ENCODE results near the gene MAZ. TPM values are rescaled to one million over a fixed set of nuclear protein-coding genes. Genes with fewer than 3 reads are reported as not detected.
A peak's percentile ranks its signal among the peaks of the same experiment; 100 is the strongest.

Gene MAZ
- total and polyA plus RNA-seq, 2 of the 13 experiments (the other 11 are each of a cell fraction or from before 2014, with no cell fraction given): 203 to 277 TPM

- TF ChIP-seq ZNF318 (CRISPR knock-in tag; IDR thresholded peaks at IDR 0.05): no peak
- TF ChIP-seq ZNF749 (CRISPR knock-in tag; IDR thresholded peaks at IDR 0.05; ENCODE audit: borderline replicate concordance): no peak
- no peak for TF ChIP-seq ADNP (CRISPR knock-in tag; IDR thresholded peaks at IDR 0.05)
- no peak for TF ChIP-seq MXD3 (CRISPR knock-in tag; IDR thresholded peaks at IDR 0.05)
- no peak for TF ChIP-seq KDM5B (CRISPR knock-in tag; IDR thresholded peaks at IDR 0.05; ENCODE audit: borderline replicate concordance)
- no peak for TF ChIP-seq ZNF512B (CRISPR knock-in tag; IDR thresholded peaks at IDR 0.05; ENCODE audit: borderline replicate concordance)
- TF ChIP-seq ZNF317 (CRISPR knock-in tag; IDR thresholded peaks at IDR 0.05): no peak
- TF ChIP-seq SP5 (CRISPR knock-in tag; IDR thresholded peaks at IDR 0.05; ENCODE audit: borderline replicate concordance, low read depth): no peak; the same call in 1 of the 2 replicates
- 0 out of 2 replicates have a peak, but pooled peaks have one; percentile 92 for TF ChIP-seq FOXO4 (CRISPR knock-in tag; conservative IDR thresholded peaks at IDR 0.05)
- peak; percentile 80; the same call in 1 of the 2 replicates for TF ChIP-seq MTERF4 (CRISPR knock-in tag; IDR thresholded peaks at IDR 0.05)
- TF ChIP-seq NFATC3 (CRISPR knock-in tag; IDR thresholded peaks at IDR 0.05): no peak
- no peak for TF ChIP-seq RAD21 (CRISPR knock-in tag; IDR thresholded peaks at IDR 0.05)
These were observed 1.7 kb upstream of the MAZ start (continued) for GRCh38 chr16:29804455-29805231.

All from HepG2 (cell line).